HEK293 (cell line): ENCODE results near the gene CENATAC.

ENCODE experiments used
- CTCF ChIP-seq: fragments of 450-650 bp; formaldehyde crosslinking; IDR thresholded peaks from 2 replicates; pipeline ENCODE4 v1.5.1; 2016; ENCODE audit warnings: missing biosample characterization, missing genetic modification characterization
- GLI2 ChIP-seq: fragments of 450-650 bp; formaldehyde crosslinking; IDR thresholded peaks from 2 replicates; pipeline ENCODE4; 2017; ENCODE audit warnings: missing biosample characterization, missing genetic modification characterization, low read depth, borderline replicate concordance
- ZNF184 ChIP-seq: fragments of 450-650 bp; IDR thresholded peaks from 2 replicates; pipeline ENCODE4 v1.5.1; 2018; ENCODE audit warnings: missing biosample characterization, mild to moderate bottlenecking, missing genetic modification characterization

GRCh38 chr11:119051440-119052162, 53.7 kb downstream of the CENATAC start:
- TF ChIP-seq GLI2 (tag by site-specific recombination) (no peak), ZNF184 (tag by site-specific recombination) (no peak), CTCF (tag by site-specific recombination) (no peak)
